IgD-negative memory B cell (primary cell): Measurements from ENCODE around the gene TMEM169. TPM values are rescaled to one million over a fixed set of nuclear protein-coding genes. Genes with fewer than 3 reads are reported as not detected.
A peak's percentile ranks its signal among the peaks of the same experiment; 100 is the strongest.
"Not testable (repeated sequence)": the region's sequence is repeated elsewhere in the genome, so short reads cannot be mapped to it uniquely, and the experiment has no call there.

Experiments used
- H3K27ac Mint-ChIP-seq, 3 donors: one replicate each; pipeline ENCODE4 v1.8.0; 2020 to 2022; ENCODE audit warnings: mild to moderate bottlenecking in 3 of 3, mixed read lengths in 3 of 3, moderate library complexity in 1 of 3
- H3K27me3 Mint-ChIP-seq: one replicate; pipeline ENCODE4 v1.8.0; 2021; ENCODE audit warnings: mixed read lengths
- H3K36me3 Mint-ChIP-seq: one replicate; pipeline ENCODE4 v1.8.0; 2020; ENCODE audit warnings: mild to moderate bottlenecking, mixed read lengths
- H3K4me1 Mint-ChIP-seq, 3 donors: one replicate each; pipeline ENCODE4 v1.8.0; 2020 to 2022; ENCODE audit warnings: mixed read lengths in 3 of 3, mild to moderate bottlenecking in 1 of 3
- H3K4me3 Mint-ChIP-seq, 4 donors: one replicate each; pipeline ENCODE4 v1.8.0; 2020 to 2022; ENCODE audit warnings: mild to moderate bottlenecking in 4 of 4, mixed read lengths in 4 of 4, moderate library complexity in 3 of 4
- H3K9me3 Mint-ChIP-seq, 3 donors: one replicate each; pipeline ENCODE4 v1.8.0; 2020 to 2021; ENCODE audit warnings: mixed read lengths in 3 of 3, mild to moderate bottlenecking in 1 of 3
- polyA plus RNA-seq: library from polyadenylated mRNA; unstranded; fragments of 300-500 nt; fragmentation: Illumina TruSeq; gene quantifications from one replicate; pipeline ENCODE4 v1.2.3, GENCODE V29; 2021

Gene TMEM169
- polyA plus RNA-seq, 1 donor from 2014 or later, result 0.53 TPM

DNA sequence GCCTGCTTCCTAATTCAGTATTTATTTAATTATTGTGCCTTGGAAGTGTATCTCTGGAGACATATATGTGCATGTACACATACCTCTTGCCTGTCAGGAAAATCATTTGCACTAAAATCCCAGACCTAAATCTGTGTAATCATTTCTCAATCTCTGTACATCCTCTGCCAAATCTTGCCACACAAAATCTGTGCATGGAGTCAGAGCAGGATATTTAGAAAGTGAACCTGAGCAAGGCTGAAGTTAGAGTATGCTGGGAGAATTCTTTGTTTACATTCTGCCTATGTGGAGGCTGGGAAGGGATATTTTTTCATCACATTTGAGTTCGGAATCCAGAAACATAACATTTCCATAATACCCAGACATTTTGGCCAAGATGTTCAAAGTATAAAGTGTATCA is 36.8 kb downstream of the TMEM169 start:
- peaks cover 17 to 45% (median 29%) of the 10 kb centered on the region in 3 donors for H3K4me1 Mint-ChIP-seq
- H3K27ac Mint-ChIP-seq, result peak overlapping the region in 2 of 3 donors; percentile 19 to 46
- no peaks in the 10 kb centered on the region for H3K9me3 Mint-ChIP-seq
- no peak overlapping the region for H3K4me3 Mint-ChIP-seq
- peaks cover 6% of the 10 kb centered on the region for H3K36me3 Mint-ChIP-seq
- H3K27me3 Mint-ChIP-seq, result peaks cover 1% of the 10 kb centered on the region

DNA sequence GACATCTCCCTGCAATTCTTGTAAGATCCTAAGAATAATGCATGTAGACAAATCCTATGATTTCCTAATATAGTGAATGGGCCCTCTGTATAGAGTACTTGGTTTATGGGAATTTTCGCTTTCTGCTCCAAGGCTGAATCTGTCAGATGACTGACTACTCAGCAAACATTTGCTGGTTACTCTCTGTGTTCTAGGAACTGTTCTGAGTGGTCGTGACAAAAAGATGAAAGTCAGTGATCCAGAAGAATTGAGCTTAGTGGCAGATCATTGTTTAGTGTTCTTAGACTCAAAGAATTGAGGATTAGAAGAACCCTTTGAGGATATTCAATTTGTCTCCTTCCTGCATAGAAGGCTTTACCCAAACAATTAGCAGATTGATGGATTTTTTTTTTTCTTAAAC is 37.4 kb downstream of the TMEM169 start:
- H3K36me3 Mint-ChIP-seq, result peaks cover 6% of the 10 kb centered on the region
- peaks cover 17 to 41% (median 23%) of the 10 kb centered on the region in 3 donors for H3K4me1 Mint-ChIP-seq
- no peak overlapping the region for H3K4me3 Mint-ChIP-seq
- H3K9me3 Mint-ChIP-seq, result no peaks in the 10 kb centered on the region
- H3K27me3 Mint-ChIP-seq, result peaks cover 1% of the 10 kb centered on the region
- peak overlapping the region in 1 of 3 donors; percentile 1 for H3K27ac Mint-ChIP-seq

DNA sequence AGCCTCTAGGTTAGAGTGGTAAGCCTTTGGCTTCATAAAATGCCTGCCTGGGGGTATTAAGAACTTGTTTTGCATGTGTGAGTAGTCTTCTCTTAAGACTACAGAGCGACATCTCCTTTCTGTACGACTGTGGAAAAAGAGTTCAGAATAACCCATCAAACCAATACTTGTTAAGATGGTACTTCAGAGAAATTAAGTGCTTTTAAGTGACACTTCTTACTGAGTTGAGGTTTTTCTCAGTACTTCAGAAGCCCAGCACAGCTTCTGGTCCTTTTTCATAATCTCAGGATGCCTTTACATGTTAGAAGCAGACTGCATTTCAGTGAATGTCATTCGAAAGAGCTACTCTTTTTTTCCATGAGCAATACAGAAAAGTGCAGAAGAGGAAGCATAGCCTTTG is 38.3 kb downstream of the TMEM169 start:
- Mint-ChIP-seq H3K27me3 (no peaks in the 10 kb centered on the region), H3K4me1 (peaks cover 10 to 35% (median 14%) of the 10 kb centered on the region in 3 donors), H3K36me3 (peaks cover 6% of the 10 kb centered on the region), H3K27ac (no peak overlapping the region), H3K4me3 (peak overlapping the region in 1 of 4 donors; percentile 39), H3K9me3 (no peaks in the 10 kb centered on the region)

GRCh38 chr2:216121255-216121654 is 39.5 kb downstream of the TMEM169 start:
- Mint-ChIP-seq H3K9me3 (no peaks in the 10 kb centered on the region), H3K27me3 (no peaks in the 10 kb centered on the region), H3K27ac (peak overlapping the region in 1 of 3 donors; percentile 33), H3K36me3 (peaks cover 4% of the 10 kb centered on the region), H3K4me1 (peaks cover 5 to 29% (median 9%) of the 10 kb centered on the region in 3 donors), H3K4me3 (no peak overlapping the region)

DNA sequence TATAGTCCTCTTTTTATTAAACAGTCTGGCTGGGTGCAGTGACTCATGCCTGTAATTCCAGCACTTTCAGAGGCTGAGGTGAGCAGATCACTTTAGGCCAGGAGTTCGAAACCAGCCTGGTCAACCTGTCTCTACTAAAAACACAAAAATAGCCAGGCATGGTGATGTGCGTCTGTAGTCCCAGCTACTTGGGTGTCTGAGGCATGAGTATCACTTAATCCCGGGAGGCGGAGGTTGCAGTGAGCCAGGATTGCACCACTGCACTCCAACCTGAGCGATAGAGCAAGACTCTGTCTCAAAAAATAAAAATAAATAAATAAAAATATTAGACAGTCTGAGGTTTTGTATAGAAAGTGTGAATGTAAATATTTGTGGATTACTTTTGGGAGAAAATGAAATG is 45.2 kb downstream of the TMEM169 start:
- Mint-ChIP-seq H3K4me3 (no peak overlapping the region), H3K27ac (no peak overlapping the region), H3K36me3 (no peaks in the 10 kb centered on the region)

DNA sequence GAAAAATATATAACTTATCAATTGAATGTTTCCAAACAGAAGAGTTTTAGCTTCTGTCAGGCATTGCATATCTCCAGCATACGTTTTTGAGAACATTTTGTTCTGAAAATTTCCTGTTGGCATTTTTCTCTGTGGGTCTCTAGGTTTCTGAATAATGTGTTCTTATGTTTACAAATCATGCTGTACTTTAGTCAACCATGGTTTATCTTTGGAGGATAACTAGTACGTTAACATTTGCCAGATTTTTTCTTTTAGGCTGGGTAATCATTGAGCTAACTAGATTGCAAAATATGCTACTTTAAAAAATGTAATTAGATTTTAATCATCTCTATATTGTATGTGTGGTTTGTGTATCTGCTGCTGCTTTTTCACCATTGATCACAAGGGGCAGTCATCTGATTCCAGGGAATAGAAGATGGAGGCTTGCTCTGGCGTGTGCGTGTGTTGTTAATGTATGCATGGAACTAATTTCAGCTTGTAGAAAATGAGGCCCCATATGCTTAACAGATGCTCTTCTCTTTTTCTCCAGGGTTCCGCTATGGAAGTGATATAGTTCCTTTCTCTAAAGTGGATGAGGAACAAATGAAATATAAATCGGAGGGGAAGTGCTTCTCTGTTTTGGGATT is 48.7 kb downstream of the TMEM169 start:
- H3K27ac Mint-ChIP-seq, result no peak overlapping the region
- H3K36me3 Mint-ChIP-seq, result peaks cover 3% of the 10 kb centered on the region
- no peaks in the 10 kb centered on the region for H3K27me3 Mint-ChIP-seq
- H3K4me3 Mint-ChIP-seq, result no peak overlapping the region
- no peaks in the 10 kb centered on the region for H3K9me3 Mint-ChIP-seq
- H3K4me1 Mint-ChIP-seq, result peaks cover 2 to 15% (median 11%) of the 10 kb centered on the region in 3 donors

More for the DNA sequence above, 45.2 kb downstream of the TMEM169 start:
- Mint-ChIP-seq H3K9me3 (no peaks in the 10 kb centered on the region), H3K27me3 (no peaks in the 10 kb centered on the region), H3K4me1 (peaks cover 2 to 11% (median 5%) of the 10 kb centered on the region in 3 donors)

DNA sequence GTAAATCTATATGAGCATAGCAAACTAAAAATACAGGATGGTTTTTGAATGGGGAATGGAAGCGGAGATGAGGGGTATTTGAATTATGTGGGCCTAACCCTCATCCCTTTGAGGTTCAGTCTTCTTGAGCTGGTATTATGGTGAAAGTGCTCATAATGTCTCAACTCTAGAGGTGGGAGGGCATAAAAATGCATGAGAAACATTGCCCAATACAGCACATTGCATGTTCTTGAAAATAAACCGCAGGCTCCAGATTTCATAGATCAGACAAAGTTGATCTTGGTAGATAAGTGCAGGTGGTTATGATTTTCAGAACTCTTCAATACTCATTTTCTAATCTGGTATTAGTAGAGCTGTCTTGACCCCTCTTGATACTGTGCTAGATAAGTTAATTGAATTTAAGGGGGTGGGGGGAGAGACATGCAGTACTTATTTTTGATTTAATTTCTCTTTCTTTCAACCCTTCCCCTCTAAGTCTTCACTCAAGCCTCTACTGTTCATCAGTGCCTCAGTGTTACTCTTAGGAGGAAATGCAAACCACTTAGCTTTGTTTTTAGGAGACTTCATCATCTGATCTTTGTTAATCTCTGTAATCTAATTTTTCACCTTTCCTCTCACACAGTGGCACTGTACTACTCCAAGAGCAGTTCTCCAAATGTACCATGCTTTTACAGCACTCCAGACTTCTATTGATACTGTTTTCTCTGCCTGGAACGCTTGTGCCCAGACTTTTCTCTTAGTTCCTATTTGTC is 49.6 kb downstream of the TMEM169 start:
- peaks cover 3% of the 10 kb centered on the region for H3K36me3 Mint-ChIP-seq
- H3K27ac Mint-ChIP-seq, result no peak overlapping the region
- no peak overlapping the region for H3K4me3 Mint-ChIP-seq
- H3K27me3 Mint-ChIP-seq, result no peaks in the 10 kb centered on the region
- no peaks in the 10 kb centered on the region for H3K9me3 Mint-ChIP-seq
- H3K4me1 Mint-ChIP-seq, result peaks cover 2 to 15% (median 9%) of the 10 kb centered on the region in 3 donors

GRCh38 chr2:216132585-216132984 is 50.9 kb downstream of the TMEM169 start:
- peaks cover 0 to 15% (median 9%) of the 10 kb centered on the region in 3 donors for H3K4me1 Mint-ChIP-seq
- no peaks in the 10 kb centered on the region for H3K9me3 Mint-ChIP-seq
- H3K27me3 Mint-ChIP-seq, result no peaks in the 10 kb centered on the region
- H3K4me3 Mint-ChIP-seq, result no peak overlapping the region
- H3K36me3 Mint-ChIP-seq, result peaks cover 3% of the 10 kb centered on the region
- H3K27ac Mint-ChIP-seq, result peak overlapping the region in 1 of 3 donors; percentile 34

GRCh38 chr2:216133397-216133796 is 51.7 kb downstream of the TMEM169 start:
- H3K4me1 Mint-ChIP-seq, result peaks cover 0 to 15% (median 9%) of the 10 kb centered on the region in 3 donors
- H3K27ac Mint-ChIP-seq, result no peak overlapping the region
- H3K4me3 Mint-ChIP-seq, result no peak overlapping the region
- H3K27me3 Mint-ChIP-seq, result no peaks in the 10 kb centered on the region
- peaks cover 3% of the 10 kb centered on the region for H3K36me3 Mint-ChIP-seq
- no peaks in the 10 kb centered on the region for H3K9me3 Mint-ChIP-seq

- Mint-ChIP-seq H3K4me3 (no peak overlapping the region), H3K27ac (peak overlapping the region in 2 of 3 donors; percentile 68 to 80)
Observed at GRCh38 chr2:216134958-216135541, 53.3 kb downstream of the TMEM169 start.

DNA sequence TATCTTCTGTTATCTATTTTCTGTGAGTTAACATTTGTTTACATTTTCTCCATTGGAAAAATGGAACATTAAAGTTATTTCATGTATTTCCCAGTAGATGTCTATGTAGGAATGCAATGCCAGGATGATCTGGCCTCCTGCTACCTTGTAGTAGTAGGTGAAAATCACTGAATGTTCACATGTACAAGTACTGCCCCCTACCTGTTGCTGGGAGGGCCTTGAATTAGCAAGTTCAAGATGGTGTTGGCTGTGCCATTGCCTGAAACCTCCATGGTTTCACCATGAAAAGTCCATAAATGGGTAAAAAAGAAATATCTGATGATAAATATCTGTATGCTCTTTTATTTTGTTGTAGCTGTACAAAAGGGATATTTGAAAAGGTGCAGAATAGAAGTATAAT is 58.2 kb downstream of the TMEM169 start:
- Mint-ChIP-seq H3K4me1 (peaks cover 0 to 3% (median 1%) of the 10 kb centered on the region in 3 donors), H3K27ac (peak overlapping the region in 1 of 3 donors; percentile 50)

More at GRCh38 chr2:216134958-216135541, 53.3 kb downstream of the TMEM169 start:
- Mint-ChIP-seq H3K9me3 (no peaks in the 10 kb centered on the region), H3K4me1 (peaks cover 0 to 10% (median 4%) of the 10 kb centered on the region in 3 donors), H3K27me3 (no peaks in the 10 kb centered on the region), H3K36me3 (peaks cover 3% of the 10 kb centered on the region)

DNA sequence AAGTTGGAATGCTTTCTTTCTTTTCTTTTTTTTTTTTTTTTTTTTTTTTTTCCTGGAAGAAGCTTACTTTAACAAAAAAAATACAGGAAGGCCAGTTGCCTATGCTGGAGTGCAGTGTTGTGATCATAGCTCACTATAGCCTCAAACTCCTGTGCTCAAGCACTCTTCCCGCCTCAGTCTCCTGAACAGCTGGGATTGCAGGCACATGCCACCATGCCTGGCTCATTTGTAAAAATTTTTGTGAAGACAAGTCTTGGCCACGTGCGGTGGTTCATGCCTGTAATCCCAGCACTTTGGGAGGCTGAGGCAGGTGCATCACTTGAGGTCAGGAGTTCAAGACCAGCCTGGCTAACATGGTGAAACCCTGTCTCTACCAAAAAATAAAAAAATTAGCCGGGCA is 59.8 kb downstream of the TMEM169 start:
- not testable (repeated sequence) for H3K27ac Mint-ChIP-seq, H3K27me3 Mint-ChIP-seq, H3K9me3 Mint-ChIP-seq, H3K4me3 Mint-ChIP-seq, H3K36me3 Mint-ChIP-seq, H3K4me1 Mint-ChIP-seq

More for the DNA sequence above, 58.2 kb downstream of the TMEM169 start:
- H3K4me3 Mint-ChIP-seq, result no peak overlapping the region
- H3K27me3 Mint-ChIP-seq, result no peaks in the 10 kb centered on the region
- H3K36me3 Mint-ChIP-seq, result peaks cover 4% of the 10 kb centered on the region
- no peaks in the 10 kb centered on the region for H3K9me3 Mint-ChIP-seq

- Mint-ChIP-seq H3K9me3 (no peaks in the 10 kb centered on the region), H3K27ac (no peak overlapping the region), H3K4me1 (peaks cover 0 to 3% (median 0%) of the 10 kb centered on the region in 3 donors), H3K4me3 (no peak overlapping the region), H3K27me3 (no peaks in the 10 kb centered on the region), H3K36me3 (peaks cover 1% of the 10 kb centered on the region)
Observed at GRCh38 chr2:216142540-216142939, 60.8 kb downstream of the TMEM169 start.

DNA sequence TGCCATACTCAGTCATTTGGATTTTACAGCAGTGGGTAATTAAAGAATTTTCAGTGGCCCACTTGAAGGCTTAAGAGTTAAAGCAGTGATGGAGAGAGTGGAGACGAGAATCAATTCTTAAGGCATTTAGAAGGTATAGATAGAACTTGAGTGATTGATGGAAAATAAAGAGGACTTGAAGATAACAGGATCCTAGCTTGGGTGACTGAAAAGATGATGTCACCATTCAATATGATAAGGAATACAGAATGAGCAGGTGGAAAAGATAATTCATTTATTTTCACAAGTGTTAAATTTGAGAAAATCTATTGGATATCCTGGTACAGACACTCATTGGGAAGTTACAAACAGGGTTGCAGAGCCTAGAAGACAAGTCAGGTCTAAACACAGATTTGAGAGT is 62.7 kb downstream of the TMEM169 start:
- Mint-ChIP-seq H3K4me3 (no peak overlapping the region), H3K9me3 (no peaks in the 10 kb centered on the region), H3K4me1 (peaks cover 0 to 3% (median 0%) of the 10 kb centered on the region in 3 donors), H3K36me3 (peaks cover 1% of the 10 kb centered on the region), H3K27me3 (no peaks in the 10 kb centered on the region), H3K27ac (no peak overlapping the region)

- Mint-ChIP-seq H3K9me3 (no peaks in the 10 kb centered on the region), H3K27me3 (no peaks in the 10 kb centered on the region), H3K27ac (no peak overlapping the region), H3K4me3 (no peak overlapping the region), H3K36me3 (peaks cover 1% of the 10 kb centered on the region), H3K4me1 (peaks cover 0 to 3% (median 2%) of the 10 kb centered on the region in 3 donors)
Observed at GRCh38 chr2:216144857-216145256, 63.1 kb downstream of the TMEM169 start.
